Lung (tissue), 12 donors: ENCODE results near the gene LAIR1. TPM values are rescaled to one million over a fixed set of nuclear protein-coding genes. Genes with fewer than 3 reads are reported as not detected.

Experiments
- ATAC-seq: fragments of 200-7000 bp; cut with Tn5 transposase; one replicate; pipeline ENCODE4 v1.9.1; 2020; ENCODE audit warnings: moderate number of reproducible peaks; ENCODE audit not compliant: insufficient read depth, low FRiP score
- DNase-seq, 3 donors: peaks; one replicate each; pipeline ENCODE4 v3.0.0-alpha.2; 2013 to 2017
- H3K27ac ChIP-seq, 2 donors: one replicate each; pipeline ENCODE4 v1.5.1; 2013; ENCODE audit warnings: mild to moderate bottlenecking in 2 of 2, moderate library complexity in 2 of 2, control low read depth in 1 of 2, inconsistent platforms in 1 of 2, low read depth in 1 of 2, low read length in 1 of 2
- H3K27me3 ChIP-seq, 3 donors: one replicate each; pipeline ENCODE4 v1.5.1; 2013; ENCODE audit warnings: low read length in 2 of 3; ENCODE audit not compliant: control insufficient read depth in 3 of 3, insufficient read depth in 3 of 3
- H3K36me3 ChIP-seq, 4 donors: one replicate each; pipeline ENCODE4 v1.5.1; 2013; ENCODE audit warnings: low read length in 4 of 4, mild to moderate bottlenecking in 1 of 4, moderate library complexity in 1 of 4; ENCODE audit not compliant: control insufficient read depth in 4 of 4, insufficient read depth in 4 of 4
- H3K4me1 ChIP-seq, 5 donors: one replicate each; pipeline ENCODE4 v1.5.1; 2013; ENCODE audit warnings: low read length in 5 of 5, mild to moderate bottlenecking in 2 of 5, moderate library complexity in 1 of 5; ENCODE audit not compliant: control insufficient read depth in 5 of 5, insufficient read depth in 5 of 5
- H3K4me3 ChIP-seq: one replicate; pipeline ENCODE4 v1.5.1; 2013; ENCODE audit warnings: mild to moderate bottlenecking, control low read depth, moderate library complexity
- H3K9ac ChIP-seq, 2 donors: one replicate each; pipeline ENCODE4 v1.5.1; 2013; ENCODE audit warnings: low read length in 2 of 2, control low read depth in 1 of 2; ENCODE audit not compliant: insufficient read depth in 1 of 2
- H3K9me3 ChIP-seq, 4 donors: one replicate each; pipeline ENCODE4 v1.5.1; 2013; ENCODE audit warnings: low read length in 3 of 4, mild to moderate bottlenecking in 1 of 4, moderate library complexity in 1 of 4; ENCODE audit not compliant: control insufficient read depth in 4 of 4, insufficient read depth in 3 of 4
- CTCF ChIP-seq: IDR thresholded peaks from 2 replicates; pipeline ENCODE4 v1.5.1; 2012; ENCODE audit warnings: mild to moderate bottlenecking; ENCODE audit errors: control extremely low read depth, extremely low read depth
- WGBS, 2 donors: extraction: QIAGEN DNeasy Blood & Tissue Kit; methylation state at CpG; one replicate each; pipeline ENCODE4 v1.1.7; 2013; 5-methylcytosine and 5-hydroxymethylcytosine counted together
- polyA plus RNA-seq, 2 donors: library from polyadenylated mRNA; stranded (reverse); fragments of 200-250 nt; gene quantifications; one replicate each; pipeline ENCODE4 v1.2.1, GENCODE V29; 2013
- total RNA-seq, 2 donors: library from RNA; depleted of rRNA in 1 of 2; stranded (reverse); fragments of >200 nt in 1 of 2; gene quantifications; one replicate each; pipeline ENCODE4 v1.2.1, GENCODE V29; 2014 to 2021
- donor health status: control.
- donor health status: control.
- donor health status: Bipolar disorder and iron deficiency.
- donor health status: healthy.
- donor health status: DM: yes; HTN: yes; CAD: no.

LAIR1 gene
- total and polyA plus RNA-seq, 4 donors, result 27.4 to 253 (median 77.1) TPM

GRCh38 chr19:54319892-54320670 lies 44.6 kb downstream of the LAIR1 start:
- H3K4me1 ChIP-seq, result peaks cover 0 to 2% (median 0%) of the 10 kb centered on the region in 5 donors
- no peak overlapping the region for H3K27ac ChIP-seq
- no peak overlapping the region for H3K4me3 ChIP-seq
- no peaks in the 10 kb centered on the region for H3K36me3 ChIP-seq
- no peak overlapping the region for H3K9ac ChIP-seq
- DNase-seq, result peak in 1 of 3 donors; percentile 29
- H3K9me3 ChIP-seq, result peaks cover 0 to 4% (median 1%) of the 10 kb centered on the region in 4 donors
- WGBS, 2 donors, result 84 to 90% methylated on average over 14 of the region's 14 CpGs
- no peaks in the 10 kb centered on the region for H3K27me3 ChIP-seq
- ATAC-seq, result no peak
- no peak for TF ChIP-seq CTCF

GRCh38 chr19:54319049-54319448 lies 45.7 kb downstream of the LAIR1 start:
- Histone ChIP-seq H3K4me3 (no peak overlapping the region), H3K4me1 (peaks cover 0 to 2% (median 0%) of the 10 kb centered on the region in 5 donors), H3K9me3 (peaks cover 0 to 4% (median 1%) of the 10 kb centered on the region in 4 donors), H3K27me3 (no peaks in the 10 kb centered on the region), H3K36me3 (no peaks in the 10 kb centered on the region), H3K9ac (no peak overlapping the region), H3K27ac (peak overlapping the region in 1 of 2 donors; percentile 43)
- TF ChIP-seq CTCF, result no peak
- DNase-seq (peak in 1 of 3 donors; percentile 10), ATAC-seq (no peak)
- WGBS, 2 donors, result 33 to 58% methylated on average over 7 of the region's 7 CpGs

DNA sequence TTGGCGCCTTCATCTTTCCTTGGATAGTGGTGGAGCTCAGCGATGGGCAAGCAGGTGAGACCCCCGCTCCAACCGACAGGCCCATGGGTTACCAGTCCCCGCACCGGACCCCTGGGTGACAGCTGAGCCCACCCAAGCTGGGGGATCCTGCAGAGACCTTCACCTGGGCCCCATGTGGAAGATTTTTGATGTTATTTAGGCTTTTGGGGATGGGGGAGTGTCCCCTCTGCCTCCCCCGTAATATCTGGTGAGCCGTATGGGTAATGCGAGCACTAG lies 46.8 kb downstream of the LAIR1 start:
- H3K9me3 ChIP-seq, result peaks cover 0 to 4% (median 1%) of the 10 kb centered on the region in 4 donors
- DNase-seq (no peak), ATAC-seq (no peak)
- H3K27me3 ChIP-seq, result no peaks in the 10 kb centered on the region
- WGBS, 2 donors, result 94 to 96% methylated on average over 9 of the region's 9 CpGs
- no peaks in the 10 kb centered on the region for H3K36me3 ChIP-seq
- no peak overlapping the region for H3K9ac ChIP-seq
- no peak overlapping the region for H3K4me3 ChIP-seq
- peaks cover 0 to 2% (median 0%) of the 10 kb centered on the region in 5 donors for H3K4me1 ChIP-seq
- no peak for TF ChIP-seq CTCF
- peak overlapping the region in 1 of 2 donors; percentile 66 for H3K27ac ChIP-seq
